ENCODE data around the gene TANC1.

- TF ChIP-seq CTCF (IDR thresholded peaks at IDR 0.05) = no peak
- no peak for TF ChIP-seq POLR2A (IDR thresholded peaks at IDR 0.05)
Observed at GRCh38 chr2:158953454-158953853, 15.0 kb upstream of the TANC1 start.

Data from sigmoid colon (tissue), 3 donors.